Activated CD4-positive, CD25-positive, alpha-beta regulatory T cell treated with anti-CD3 and anti-CD28 coated beads, Interleukin-2, amount 50 U/mL, for 72 hours (primary cell): ENCODE results near the gene VAMP2.

ENCODE experiments used
- DNase-seq: peaks from one replicate; pipeline ENCODE4 v3.0.0; 2021

Gene VAMP2

DNA sequence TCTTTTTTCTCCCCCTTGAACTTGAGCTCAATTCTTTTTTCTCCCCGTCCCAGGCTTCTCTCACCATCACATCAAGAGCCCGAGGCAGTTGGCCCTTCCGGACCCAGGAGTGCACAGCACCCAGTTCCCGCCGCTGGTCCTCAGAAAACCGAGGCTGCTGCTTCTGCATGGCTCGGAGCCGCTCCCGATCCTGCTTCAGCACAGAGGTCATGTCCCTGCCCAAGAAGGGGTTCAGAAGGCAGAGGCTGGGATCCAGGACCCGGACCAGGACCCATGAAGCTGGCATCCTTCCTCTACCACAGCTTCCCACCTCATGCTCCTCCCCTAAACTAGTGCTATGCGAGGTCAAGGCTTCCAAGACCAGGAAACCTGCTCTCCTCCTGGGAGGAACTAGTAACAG lies 21.0 kb downstream of the VAMP2 start:
- DNase-seq = no peak

DNA sequence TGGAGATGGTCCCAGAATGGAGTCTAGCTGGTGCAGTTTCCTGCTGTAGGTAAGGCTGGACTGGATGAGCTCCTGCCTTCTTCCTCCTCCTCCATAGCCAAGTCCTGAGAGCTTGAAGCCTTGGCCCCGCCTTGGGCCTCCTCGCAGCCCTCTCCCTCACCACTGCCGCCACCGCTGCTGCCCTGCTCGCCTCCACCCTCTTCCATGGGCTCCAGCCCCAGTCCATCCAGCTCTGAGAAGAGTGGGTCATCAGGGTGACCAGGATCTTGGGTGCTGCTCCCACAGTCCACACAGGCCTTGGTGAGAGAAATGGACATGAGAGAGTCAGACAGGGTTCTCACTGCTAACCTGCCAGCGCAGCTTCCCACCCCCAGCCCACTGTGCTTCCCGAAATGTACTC lies 21.7 kb downstream of the VAMP2 start:
- no peak for DNase-seq

- DNase-seq = no peak
Measured at GRCh38 chr17:8140065-8141029, 22.4 kb downstream of the VAMP2 start.

- peak; percentile 98 for DNase-seq
Measured at GRCh38 chr17:8138672-8139371, 23.9 kb downstream of the VAMP2 start.

DNA sequence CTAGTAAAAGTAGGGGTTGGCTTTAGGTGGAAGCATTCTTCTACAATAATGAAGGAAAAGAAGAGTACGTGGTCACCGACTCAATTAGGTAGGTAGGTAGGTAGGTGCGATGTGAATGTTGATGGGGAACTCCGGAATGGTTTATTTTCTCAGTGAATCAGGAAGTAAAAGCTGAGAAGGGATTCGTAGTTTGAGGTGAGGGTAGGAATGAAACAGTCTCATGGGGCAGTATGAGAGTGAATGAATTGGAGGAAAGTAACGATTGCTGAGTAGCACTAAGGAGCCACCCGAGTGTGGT lies 24.4 kb downstream of the VAMP2 start:
- DNase-seq = no peak

DNA sequence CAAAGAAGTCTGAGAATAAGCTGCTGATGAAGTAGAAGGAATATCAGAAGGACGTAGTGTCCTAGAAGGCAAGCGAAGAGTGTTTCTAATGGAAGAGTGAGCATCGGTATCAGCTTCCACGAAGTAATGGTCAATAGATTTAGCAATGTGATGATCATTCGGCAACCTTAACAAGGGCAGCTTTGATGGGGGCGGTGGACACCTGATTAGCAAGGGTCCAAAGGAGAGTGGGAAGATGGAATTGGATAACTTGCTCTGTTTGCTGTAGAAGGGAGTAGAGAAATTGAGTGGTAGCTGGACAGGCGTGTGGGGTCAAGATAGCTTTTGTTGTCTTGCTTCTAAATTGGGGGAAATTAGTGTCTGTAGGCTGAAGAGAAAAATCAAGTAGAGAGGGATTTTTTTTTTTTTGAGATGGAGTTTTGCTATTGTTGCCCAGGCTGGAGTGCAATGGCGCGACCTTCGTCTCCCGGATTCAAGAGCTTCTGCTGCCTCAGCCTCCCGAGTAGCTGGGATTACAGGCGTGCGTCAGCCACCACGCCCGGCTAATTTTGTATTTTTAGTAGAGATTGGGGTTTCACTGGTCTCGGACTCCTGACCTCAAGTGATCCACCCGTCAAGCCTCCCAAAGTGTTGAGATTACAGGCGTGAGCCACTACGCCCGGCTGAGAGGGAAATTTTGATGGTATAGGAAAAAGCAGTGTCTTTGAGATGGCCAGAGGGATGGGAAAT lies 24.9 kb downstream of the VAMP2 start:
- no peak for DNase-seq

- no peak for DNase-seq
Measured at GRCh38 chr17:8133941-8134340, 28.8 kb downstream of the VAMP2 start.

GRCh38 chr17:8133399-8133798 lies 29.3 kb downstream of the VAMP2 start:
- DNase-seq = no peak

- no peak for DNase-seq
Measured at GRCh38 chr17:8131844-8132441, 30.8 kb downstream of the VAMP2 start.

- DNase-seq = no peak
Measured at GRCh38 chr17:8128125-8128784, 34.5 kb downstream of the VAMP2 start.

DNA sequence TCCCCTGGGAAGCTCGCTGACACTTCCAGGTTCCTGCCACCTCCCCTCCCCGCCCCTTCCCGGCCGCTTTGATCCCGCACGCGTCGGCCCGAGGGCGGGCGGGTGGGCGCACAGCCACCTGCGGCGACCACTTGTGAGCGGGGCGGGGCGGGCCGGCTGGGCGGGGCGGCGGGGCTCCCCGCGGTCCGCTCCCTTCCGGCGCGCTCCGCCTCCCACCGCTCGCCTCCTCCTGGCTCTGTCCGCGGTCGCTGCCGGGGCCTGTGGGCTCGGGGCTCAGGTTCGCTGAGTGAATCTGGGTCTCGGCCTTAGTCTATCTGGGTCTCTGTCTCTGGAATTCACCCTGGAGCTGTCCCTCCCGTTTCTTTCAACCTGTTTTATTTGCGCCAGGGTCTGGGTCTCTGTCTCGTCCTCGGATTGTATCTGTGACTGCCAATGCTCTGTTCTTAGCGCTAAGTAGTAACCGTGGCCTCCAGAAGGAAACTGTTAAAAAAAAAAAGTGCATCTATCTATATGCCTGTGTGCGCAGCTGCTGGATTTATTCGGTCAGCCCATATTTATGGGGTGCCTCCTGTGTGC lies 36.2 kb downstream of the VAMP2 start:
- peak; percentile 66 for DNase-seq

DNA sequence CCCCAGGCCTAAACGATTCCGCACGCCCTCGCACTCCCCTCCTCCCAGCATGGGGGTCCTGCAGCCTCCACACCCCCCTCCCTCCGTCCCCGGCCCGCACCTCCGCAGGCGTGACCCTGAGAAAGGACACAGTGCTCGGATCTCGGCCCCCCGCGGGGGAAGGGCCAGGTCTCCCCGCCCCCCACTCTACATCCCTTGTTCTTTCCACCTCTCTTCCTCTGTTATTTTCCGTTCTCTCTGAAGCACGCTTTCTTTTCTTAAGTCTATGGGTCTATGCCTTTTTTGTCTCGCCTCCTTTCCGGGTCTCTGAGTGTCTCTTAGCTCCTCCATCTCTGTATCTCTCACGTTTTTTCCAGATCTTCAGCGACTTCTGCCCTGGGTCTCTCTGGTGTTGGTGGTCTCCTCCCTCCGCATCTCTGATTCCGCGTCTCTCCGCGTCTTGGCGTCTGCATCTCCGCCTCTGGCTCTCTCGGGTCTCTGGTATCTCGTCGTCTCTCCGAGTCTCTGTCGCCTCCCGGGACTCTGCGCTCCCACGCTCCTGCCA lies 36.7 kb downstream of the VAMP2 start:
- peak; percentile 47 for DNase-seq

DNA sequence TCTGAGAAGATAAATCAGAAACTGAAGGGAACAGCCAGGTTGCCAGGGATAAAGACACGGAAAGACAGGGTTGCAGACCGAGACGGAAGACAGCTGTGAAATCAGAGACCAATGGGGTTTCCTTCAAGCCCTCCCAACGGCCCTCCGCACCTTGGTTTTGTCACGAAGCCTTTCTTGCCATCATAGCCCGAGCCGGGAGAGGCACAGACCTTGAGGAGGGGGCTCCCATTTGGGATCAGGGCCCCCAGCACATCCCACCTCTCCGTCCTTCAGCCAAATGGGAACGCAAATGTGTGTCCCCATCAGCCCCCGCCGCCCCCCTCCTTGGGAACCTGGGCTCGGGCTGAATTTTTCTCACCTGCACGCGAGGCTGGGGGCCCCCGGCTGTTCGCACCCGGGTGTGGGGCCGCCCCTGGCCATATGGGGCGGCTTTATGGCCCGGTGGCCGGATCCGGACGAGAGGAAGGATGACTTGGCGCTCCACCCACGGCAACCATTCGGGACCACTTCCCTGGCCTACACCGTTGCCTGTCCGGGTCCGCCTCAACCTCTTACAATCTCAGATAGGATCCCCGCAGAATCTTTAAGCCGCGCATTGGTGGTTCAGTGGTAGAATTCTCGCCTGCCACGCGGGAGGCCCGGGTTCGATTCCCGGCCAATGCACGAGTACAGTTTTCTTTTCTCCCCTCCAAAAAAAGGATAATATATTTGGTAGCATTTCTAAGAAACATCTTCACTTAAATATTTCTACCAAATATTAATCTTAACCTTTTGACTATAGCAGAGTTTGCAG lies 37.4 kb downstream of the VAMP2 start:
- peak; percentile 93 for DNase-seq

DNA sequence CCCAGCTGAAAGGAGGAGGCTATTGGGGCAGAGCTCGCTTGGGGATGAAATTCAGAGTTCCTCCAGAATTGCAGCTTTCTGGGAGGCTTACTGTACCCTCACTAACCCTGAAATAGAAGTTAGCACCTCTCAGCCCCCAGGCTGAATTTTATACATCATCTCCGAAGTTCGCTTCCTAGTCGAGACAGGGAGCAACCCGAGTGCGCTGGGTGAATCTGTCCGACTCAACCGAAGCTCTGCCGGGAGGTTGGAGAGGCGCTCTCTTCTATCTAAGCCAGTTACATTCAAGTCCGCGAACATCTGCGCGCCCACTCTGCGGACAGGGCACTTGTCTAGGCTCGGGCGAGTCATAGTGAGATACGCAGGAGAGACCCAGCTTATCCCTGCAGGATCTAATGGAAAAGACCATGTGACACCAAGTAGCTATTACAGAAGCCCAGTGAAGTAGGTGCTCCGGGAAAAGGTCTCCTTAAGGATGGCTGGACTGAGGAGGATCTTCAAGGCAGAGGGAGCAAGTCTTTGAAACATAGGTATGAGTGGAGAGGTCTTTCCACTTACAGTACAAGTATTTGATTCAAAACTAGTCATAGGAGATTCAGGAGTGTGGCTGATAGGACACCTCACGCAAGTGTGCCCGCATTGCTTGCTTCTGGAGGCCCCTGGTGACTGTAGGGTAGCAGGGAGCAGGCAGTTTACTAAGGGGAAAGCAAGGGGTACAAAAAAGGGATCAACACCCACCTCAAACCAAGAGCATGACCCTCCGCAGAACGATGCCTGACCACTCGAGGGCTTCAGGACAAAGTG lies 38.2 kb downstream of the VAMP2 start:
- DNase-seq = no peak

GRCh38 chr17:8123695-8124349 lies 38.9 kb downstream of the VAMP2 start, which contains the start of gene HES7:
Gene HES7, minus strand, starts transcription at chr17:8124106. Its CDS starts 22 bp downstream, at chr17:8124084.
- DNase-seq = peak; percentile 32

DNA sequence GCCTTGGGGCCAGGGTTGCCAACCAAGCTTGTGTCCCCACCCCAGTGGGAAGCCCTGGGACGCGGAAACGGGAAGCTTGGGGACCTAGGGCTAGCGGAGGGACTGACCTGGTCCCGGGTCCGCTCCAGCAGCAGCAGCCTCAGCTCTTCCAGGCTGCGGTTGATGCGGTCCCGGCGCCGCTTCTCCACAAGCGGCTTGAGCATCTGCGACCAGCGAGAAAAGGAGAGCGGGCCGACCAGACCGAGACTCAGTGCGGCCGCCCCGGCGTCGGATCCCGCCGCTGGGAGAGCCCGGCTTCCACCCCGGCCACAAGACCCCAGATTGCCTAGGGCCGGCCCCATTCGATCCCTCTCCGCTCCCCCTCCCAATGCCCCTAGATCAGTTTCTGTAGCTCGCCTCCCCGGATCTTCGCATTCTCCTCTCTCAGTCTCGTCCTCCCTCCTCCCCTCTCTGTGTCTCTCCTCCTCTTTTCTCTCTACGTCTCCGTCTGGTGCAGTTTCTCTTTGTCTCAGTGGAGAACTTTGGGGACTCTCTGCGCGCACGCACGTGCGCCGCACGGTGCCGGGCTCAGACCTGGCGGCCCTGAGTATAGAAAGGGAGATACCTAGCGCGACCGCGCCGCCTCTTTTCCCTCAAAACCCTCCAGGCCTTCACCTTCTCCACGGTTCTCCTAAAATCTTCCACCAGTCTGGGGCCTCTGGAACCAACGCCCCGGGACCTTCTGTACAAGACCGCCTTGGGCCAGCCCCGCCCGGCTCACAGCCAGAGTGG lies 39.6 kb downstream of the VAMP2 start:
- no peak for DNase-seq

- no peak for DNase-seq
Measured at GRCh38 chr17:8122422-8122923, 40.3 kb downstream of the VAMP2 start.

GRCh38 chr17:8121681-8122421 lies 40.9 kb downstream of the VAMP2 start:
- peak; percentile 50 for DNase-seq
